AG09309 (cell line): ENCODE results near the gene FRMD4A.

ENCODE experiments used
- DNase-seq: peaks from one replicate; pipeline ENCODE4 v3.0.0-alpha.2; 2010; ENCODE audit warnings: low read depth
- H3K4me3 ChIP-seq: 2 replicates; pipeline ENCODE4 v1.5.1; 2011; ENCODE audit warnings: mild to moderate bottlenecking, low read depth, low read length, moderate library complexity; ENCODE audit not compliant: control insufficient read depth
- TF ChIP-seq, protein P1 (sequence below): IDR thresholded peaks from 2 replicates; pipeline ENCODE4 v1.5.1; 2011; ENCODE audit warnings: mild to moderate bottlenecking, low read depth, low read length, inconsistent platforms; ENCODE audit not compliant: insufficient read depth, control insufficient read depth; ENCODE audit errors: missing control alignments

Gene FRMD4A

DNA sequence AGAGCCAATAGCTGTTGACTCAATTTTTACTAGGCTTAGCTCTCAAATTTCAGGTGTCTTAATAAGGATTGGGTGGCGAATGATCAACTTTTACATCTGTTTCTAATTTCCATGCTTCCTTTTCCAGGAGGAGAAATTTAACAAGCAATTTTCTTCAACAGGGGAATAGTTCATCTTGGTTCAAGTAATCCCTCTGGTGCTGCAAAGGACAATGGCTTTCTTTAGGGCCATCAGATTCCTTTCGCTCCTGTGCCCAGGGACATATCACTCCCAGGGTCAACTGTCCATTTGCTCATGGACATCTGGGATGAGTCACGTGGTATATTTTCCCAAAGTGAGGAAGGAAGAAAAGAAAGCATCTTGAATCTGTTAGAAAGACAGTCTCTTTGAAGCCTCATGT, 313.3 kb downstream of the FRMD4A start:
- no peak overlapping the region for H3K4me3 ChIP-seq
- TF ChIP-seq, protein P1, sequence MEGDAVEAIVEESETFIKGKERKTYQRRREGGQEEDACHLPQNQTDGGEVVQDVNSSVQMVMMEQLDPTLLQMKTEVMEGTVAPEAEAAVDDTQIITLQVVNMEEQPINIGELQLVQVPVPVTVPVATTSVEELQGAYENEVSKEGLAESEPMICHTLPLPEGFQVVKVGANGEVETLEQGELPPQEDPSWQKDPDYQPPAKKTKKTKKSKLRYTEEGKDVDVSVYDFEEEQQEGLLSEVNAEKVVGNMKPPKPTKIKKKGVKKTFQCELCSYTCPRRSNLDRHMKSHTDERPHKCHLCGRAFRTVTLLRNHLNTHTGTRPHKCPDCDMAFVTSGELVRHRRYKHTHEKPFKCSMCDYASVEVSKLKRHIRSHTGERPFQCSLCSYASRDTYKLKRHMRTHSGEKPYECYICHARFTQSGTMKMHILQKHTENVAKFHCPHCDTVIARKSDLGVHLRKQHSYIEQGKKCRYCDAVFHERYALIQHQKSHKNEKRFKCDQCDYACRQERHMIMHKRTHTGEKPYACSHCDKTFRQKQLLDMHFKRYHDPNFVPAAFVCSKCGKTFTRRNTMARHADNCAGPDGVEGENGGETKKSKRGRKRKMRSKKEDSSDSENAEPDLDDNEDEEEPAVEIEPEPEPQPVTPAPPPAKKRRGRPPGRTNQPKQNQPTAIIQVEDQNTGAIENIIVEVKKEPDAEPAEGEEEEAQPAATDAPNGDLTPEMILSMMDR, result no peak
- peak; percentile 40 for DNase-seq

- TF ChIP-seq, protein P1, result no peak
- H3K4me3 ChIP-seq, result no peak overlapping the region
- DNase-seq, result no peak
These were observed 313.8 kb downstream of the FRMD4A start for GRCh38 chr10:14016931-14017333.

DNA sequence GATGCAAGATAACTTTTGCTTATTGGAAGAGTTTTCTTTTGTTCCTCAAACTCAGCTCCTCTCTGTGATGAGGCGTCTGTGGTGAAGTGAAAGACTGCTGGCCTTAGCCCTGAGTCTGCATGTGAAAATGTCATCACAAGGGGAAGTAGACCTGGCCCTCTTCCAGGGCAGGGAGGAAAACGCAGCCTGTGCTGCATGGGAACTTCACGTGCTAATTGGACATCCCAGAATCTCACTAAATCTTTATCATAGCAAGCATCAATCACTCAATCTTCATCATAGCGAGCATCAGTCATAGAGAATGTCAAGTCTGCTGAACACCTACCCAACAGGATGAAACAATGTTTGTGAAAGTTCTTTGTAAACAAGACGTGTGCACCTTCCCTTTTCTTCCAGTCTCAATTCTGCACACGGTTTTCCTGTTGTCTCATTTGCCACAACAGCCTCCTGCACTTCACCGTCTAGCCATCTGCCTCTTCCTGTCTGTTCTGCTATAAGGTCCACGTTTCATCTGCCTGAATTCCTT, 314.6 kb downstream of the FRMD4A start:
- H3K4me3 ChIP-seq, result no peak overlapping the region
- no peak for DNase-seq
- TF ChIP-seq, protein P1, result no peak

GRCh38 chr10:14014423-14014822, 316.3 kb downstream of the FRMD4A start:
- DNase-seq, result no peak
- H3K4me3 ChIP-seq, result no peak overlapping the region
- TF ChIP-seq, protein P1, result no peak

GRCh38 chr10:14010769-14011574, 319.8 kb downstream of the FRMD4A start:
- TF ChIP-seq, protein P1, result no peak
- H3K4me3 ChIP-seq, result no peak overlapping the region
- no peak for DNase-seq

DNA sequence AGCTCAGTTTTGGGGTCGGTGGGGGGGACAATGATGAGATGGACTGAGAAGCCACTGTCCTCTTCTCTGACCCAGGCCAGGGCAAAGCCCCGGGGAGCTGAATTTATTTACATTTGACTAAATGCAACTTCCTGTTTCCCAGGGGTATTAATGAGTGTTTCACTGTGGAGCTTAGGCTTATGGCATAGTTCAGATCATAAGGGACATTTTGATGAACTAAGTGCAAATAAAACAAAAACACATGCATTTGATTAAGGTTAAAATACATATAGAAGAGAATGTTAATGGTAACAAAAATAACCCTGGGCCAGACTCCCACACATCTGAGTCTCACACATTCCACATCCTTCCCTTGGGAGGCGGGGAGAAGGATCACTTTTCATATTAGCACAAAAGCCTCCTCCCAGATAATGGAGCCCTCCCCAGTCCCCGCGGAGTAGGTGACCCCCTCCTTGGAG, 320.6 kb downstream of the FRMD4A start:
- peak; percentile 43 for DNase-seq
- H3K4me3 ChIP-seq, result peak overlapping the region; percentile 49

More for the DNA sequence above, 320.6 kb downstream of the FRMD4A start:
- TF ChIP-seq, protein P1, result no peak
